Trophoblast cell (in vitro differentiated cells and primary cell): ENCODE data around the gene KCNK10.
A peak's percentile ranks its signal among the peaks of the same experiment; 100 is the strongest.

Experiments
- DNase-seq, 2 donors: peaks; one replicate each; pipeline ENCODE4 v3.0.0-alpha.2; 2016
- H2AFZ ChIP-seq: 2 replicates; pipeline ENCODE4 v1.6.1; 2013; ENCODE audit warnings: low read length, moderate library complexity, mild to moderate bottlenecking; ENCODE audit not compliant: insufficient read depth, poor library complexity
- H2AK5ac ChIP-seq: 2 replicates; pipeline ENCODE4 v1.6.1; 2013; ENCODE audit warnings: mild to moderate bottlenecking, low read length
- H2BK120ac ChIP-seq: 2 replicates; pipeline ENCODE4 v1.6.1; 2013; ENCODE audit warnings: low read length, mild to moderate bottlenecking, moderate library complexity; ENCODE audit not compliant: insufficient read depth, poor library complexity
- H2BK12ac ChIP-seq: 2 replicates; pipeline ENCODE4 v1.6.1; 2013; ENCODE audit warnings: mild to moderate bottlenecking, low read length, moderate library complexity
- H2BK5ac ChIP-seq: 2 replicates; pipeline ENCODE4 v1.6.1; 2013; ENCODE audit warnings: low read length, low read depth, moderate library complexity, mild to moderate bottlenecking; ENCODE audit not compliant: poor library complexity
- H3K14ac ChIP-seq: 2 replicates; pipeline ENCODE4 v1.6.1; 2013; ENCODE audit warnings: mild to moderate bottlenecking, low read length
- H3K18ac ChIP-seq: 2 replicates; pipeline ENCODE4 v1.6.1; 2013; ENCODE audit warnings: mild to moderate bottlenecking, low read length
- H3K23ac ChIP-seq: 2 replicates; pipeline ENCODE4 v1.6.1; 2013; ENCODE audit warnings: low read length
- H3K27ac ChIP-seq: 2 replicates; pipeline ENCODE4 v1.5.1; 2013; ENCODE audit warnings: low read depth, mild to moderate bottlenecking, inconsistent platforms, low read length, moderate library complexity
- H3K27me3 ChIP-seq: 2 replicates; pipeline ENCODE4 v1.6.1; 2013; ENCODE audit warnings: inconsistent platforms, mild to moderate bottlenecking, low read length, moderate library complexity; ENCODE audit not compliant: insufficient read depth
- H3K36me3 ChIP-seq, 2 experiments: 1 replicate in 1 of 2; 2 replicates in 1 of 2; pipeline ENCODE4 v1.6.1; 2013; ENCODE audit warnings: low read length in 2 of 2, mild to moderate bottlenecking in 2 of 2, moderate library complexity in 1 of 2; ENCODE audit not compliant: insufficient read depth in 2 of 2, control insufficient read depth in 1 of 2
- H3K4ac ChIP-seq: 2 replicates; pipeline ENCODE4 v1.6.1; 2013; ENCODE audit warnings: low read depth, mild to moderate bottlenecking, low read length, moderate library complexity
- H3K4me1 ChIP-seq, 2 experiments: 1 replicate in 1 of 2; 2 replicates in 1 of 2; pipeline ENCODE4 v1.6.1; 2013; ENCODE audit warnings: low read length in 2 of 2, mild to moderate bottlenecking in 2 of 2, moderate library complexity in 1 of 2; ENCODE audit not compliant: insufficient read depth in 2 of 2, control insufficient read depth in 1 of 2
- H3K4me2 ChIP-seq: 2 replicates; pipeline ENCODE4 v1.6.1; 2013; ENCODE audit warnings: inconsistent platforms, mild to moderate bottlenecking, low read length, moderate library complexity
- H3K4me3 ChIP-seq: 2 replicates; pipeline ENCODE4 v1.5.1; 2013; ENCODE audit warnings: mild to moderate bottlenecking, low read depth, low read length, inconsistent platforms
- H3K79me1 ChIP-seq: one replicate; pipeline ENCODE4 v1.6.1; 2013; ENCODE audit warnings: low read length
- H3K79me2 ChIP-seq: 2 replicates; pipeline ENCODE4 v1.6.1; 2013; ENCODE audit warnings: low read length, mild to moderate bottlenecking; ENCODE audit not compliant: control insufficient read depth, insufficient read depth, poor library complexity
- H3K9ac ChIP-seq: 2 replicates; pipeline ENCODE4 v1.6.1; 2013; ENCODE audit warnings: mild to moderate bottlenecking, low read length
- H3K9me3 ChIP-seq: 2 replicates; pipeline ENCODE4 v1.6.1; 2013; ENCODE audit warnings: low read depth, mild to moderate bottlenecking, control low read depth, inconsistent platforms, low read length; ENCODE audit not compliant: insufficient read depth
- H4K12ac ChIP-seq: 2 replicates; pipeline ENCODE4 v1.6.1; 2013; ENCODE audit warnings: low read depth, mild to moderate bottlenecking, low read length, moderate library complexity
- H4K8ac ChIP-seq: 2 replicates; pipeline ENCODE4 v1.6.1; 2013; ENCODE audit warnings: low read depth, mild to moderate bottlenecking, low read length, moderate library complexity
- H4K91ac ChIP-seq: one replicate; pipeline ENCODE4 v1.6.1; 2013; ENCODE audit warnings: low read depth, mild to moderate bottlenecking, low read length, moderate library complexity
- WGBS: extraction: QIAGEN DNeasy Blood & Tissue Kit; methylation state at CpG from one replicate; pipeline ENCODE4 v1.1.7; 2013; ENCODE audit warnings: missing lambda C conversion rate; ENCODE audit not compliant: insufficient read length, insufficient coverage; ENCODE audit errors: extremely low coverage; 5-methylcytosine and 5-hydroxymethylcytosine counted together

KCNK10 gene

DNA sequence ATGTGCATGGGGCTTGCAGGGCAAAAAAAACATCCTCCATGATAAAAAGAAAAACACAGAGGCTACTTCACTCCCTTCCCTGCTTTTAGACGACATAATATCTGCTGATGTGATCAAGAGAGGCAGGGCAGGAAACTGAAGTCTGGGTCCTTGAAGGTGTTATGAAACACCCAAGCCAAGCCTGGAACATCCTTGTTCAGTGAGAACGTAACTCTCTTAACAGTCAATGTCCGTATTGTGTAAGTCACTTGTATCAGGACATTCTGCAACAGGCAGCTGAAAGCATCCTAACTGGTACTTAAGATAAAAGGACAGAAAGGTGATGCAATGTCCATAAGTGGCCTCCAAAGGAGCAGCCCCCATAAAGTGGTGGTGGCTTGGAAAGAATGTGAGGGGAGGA, 20.0 kb downstream of the KCNK10 start:
- H3K79me1 ChIP-seq, result no peaks in the 10 kb centered on the region
- H2AFZ ChIP-seq, result no peak overlapping the region
- no peak overlapping the region for H3K18ac ChIP-seq
- no peak overlapping the region for H3K9ac ChIP-seq
- H3K79me2 ChIP-seq, result no peaks in the 10 kb centered on the region
- no peak overlapping the region for H2BK120ac ChIP-seq
- no peak overlapping the region for H4K8ac ChIP-seq
- DNase-seq, result no peak
- H3K23ac ChIP-seq, result no peak overlapping the region
- no peaks in the 10 kb centered on the region for H3K9me3 ChIP-seq
- no peak overlapping the region for H4K12ac ChIP-seq
- H3K27ac ChIP-seq, result no peak overlapping the region
- no peaks in the 10 kb centered on the region for H3K36me3 ChIP-seq
- no peak overlapping the region for H3K14ac ChIP-seq
- no peaks in the 10 kb centered on the region for H3K27me3 ChIP-seq
- no peak overlapping the region for H3K4me3 ChIP-seq
- WGBS, result no CpG with 5 or more reads among the region's 3 CpGs
- H2BK12ac ChIP-seq, result no peak overlapping the region
- no peak overlapping the region for H2AK5ac ChIP-seq
- H3K4me2 ChIP-seq, result no peak overlapping the region
- no peak overlapping the region for H2BK5ac ChIP-seq
- no peaks in the 10 kb centered on the region for H3K4me1 ChIP-seq
- H4K91ac ChIP-seq, result no peak overlapping the region
- H3K4ac ChIP-seq, result no peak overlapping the region

- no peaks in the 10 kb centered on the region for H3K36me3 ChIP-seq
- H3K27ac ChIP-seq, result no peak overlapping the region
- no peak overlapping the region for H4K12ac ChIP-seq
- H3K4ac ChIP-seq, result no peak overlapping the region
- H3K79me1 ChIP-seq, result no peaks in the 10 kb centered on the region
- H3K4me2 ChIP-seq, result no peak overlapping the region
- H2AFZ ChIP-seq, result no peak overlapping the region
- H4K8ac ChIP-seq, result no peak overlapping the region
- no peak for DNase-seq
- H2BK12ac ChIP-seq, result no peak overlapping the region
- no peak overlapping the region for H3K18ac ChIP-seq
- no CpG with 5 or more reads among the region's 4 CpGs for WGBS
- no peak overlapping the region for H3K23ac ChIP-seq
- H2AK5ac ChIP-seq, result no peak overlapping the region
- no peak overlapping the region for H2BK5ac ChIP-seq
- no peak overlapping the region for H3K14ac ChIP-seq
- H3K9me3 ChIP-seq, result no peaks in the 10 kb centered on the region
- no peak overlapping the region for H3K4me3 ChIP-seq
- no peak overlapping the region for H2BK120ac ChIP-seq
- H3K9ac ChIP-seq, result no peak overlapping the region
- no peaks in the 10 kb centered on the region for H3K79me2 ChIP-seq
- no peaks in the 10 kb centered on the region for H3K27me3 ChIP-seq
- no peak overlapping the region for H4K91ac ChIP-seq
- no peaks in the 10 kb centered on the region for H3K4me1 ChIP-seq
Observed at GRCh38 chr14:88301381-88301780, 21.7 kb downstream of the KCNK10 start.

DNA sequence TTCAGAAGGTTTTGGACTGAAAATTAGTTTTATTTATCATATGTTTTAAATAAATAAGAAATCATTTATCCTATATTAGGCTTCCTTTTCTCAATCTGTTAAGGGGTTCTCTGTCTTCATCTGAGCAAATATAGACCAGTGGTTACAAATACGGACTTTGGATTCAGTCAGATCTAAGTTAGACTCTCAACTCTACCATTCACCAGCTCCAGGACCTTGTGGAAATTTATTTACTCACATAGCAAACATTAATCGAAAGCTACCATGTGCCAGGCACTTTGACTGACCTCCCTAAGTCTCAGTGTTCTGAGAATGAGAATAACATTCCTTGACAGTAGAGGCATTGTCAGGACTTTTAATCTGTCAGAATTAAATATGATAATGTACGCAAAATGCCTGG, 22.3 kb downstream of the KCNK10 start:
- H2AFZ ChIP-seq, result no peak overlapping the region
- H3K23ac ChIP-seq, result no peak overlapping the region
- H3K4ac ChIP-seq, result no peak overlapping the region
- no peak overlapping the region for H3K27ac ChIP-seq
- H3K4me1 ChIP-seq, result no peaks in the 10 kb centered on the region
- no peak overlapping the region for H2BK5ac ChIP-seq
- H4K12ac ChIP-seq, result no peak overlapping the region
- no peak overlapping the region for H3K4me2 ChIP-seq
- no peak overlapping the region for H2AK5ac ChIP-seq
- H4K8ac ChIP-seq, result no peak overlapping the region
- H2BK120ac ChIP-seq, result no peak overlapping the region
- no peak overlapping the region for H3K14ac ChIP-seq
- no peak overlapping the region for H3K18ac ChIP-seq
- whole genome bisulfite sequencing, result no CpG with 5 or more reads among the region's 3 CpGs
- no peak overlapping the region for H3K4me3 ChIP-seq
- H3K36me3 ChIP-seq, result no peaks in the 10 kb centered on the region
- H3K9ac ChIP-seq, result no peak overlapping the region
- no peaks in the 10 kb centered on the region for H3K79me2 ChIP-seq
- H4K91ac ChIP-seq, result no peak overlapping the region
- H3K9me3 ChIP-seq, result no peaks in the 10 kb centered on the region
- no peaks in the 10 kb centered on the region for H3K79me1 ChIP-seq
- H3K27me3 ChIP-seq, result no peaks in the 10 kb centered on the region
- DNase-seq, result no peak
- H2BK12ac ChIP-seq, result no peak overlapping the region

DNA sequence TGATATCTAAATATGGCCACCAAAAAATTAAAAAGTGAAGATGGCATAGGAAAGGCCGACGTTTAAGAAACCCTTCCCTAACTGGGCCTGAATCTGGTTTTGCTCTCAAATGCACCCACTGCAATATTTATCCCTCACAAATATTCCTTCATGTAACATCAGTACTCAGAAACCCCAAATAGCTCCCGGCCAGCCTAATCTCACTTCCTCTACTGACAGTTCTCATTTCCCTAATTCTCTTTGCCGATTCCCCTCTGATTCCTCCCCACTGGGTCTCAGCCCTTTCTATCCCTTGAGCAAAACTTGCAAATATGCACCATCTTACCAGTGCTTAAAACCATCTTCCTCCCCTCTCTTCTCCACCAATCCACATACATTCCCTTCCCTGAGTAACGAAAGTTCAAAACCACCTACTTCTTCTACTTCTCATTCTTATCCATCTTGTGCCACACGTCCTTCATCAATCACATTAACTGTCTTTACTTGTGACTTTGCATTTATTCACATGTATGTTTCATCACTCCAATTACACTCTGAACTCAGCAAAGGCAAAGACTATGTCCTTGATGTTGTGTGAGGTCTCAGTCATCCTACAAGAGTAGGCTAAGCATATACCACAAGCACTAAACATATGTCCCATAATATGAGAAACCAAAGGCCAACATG, 23.1 kb downstream of the KCNK10 start:
- no peak overlapping the region for H3K27ac ChIP-seq
- H3K27me3 ChIP-seq, result no peaks in the 10 kb centered on the region
- H3K9me3 ChIP-seq, result no peaks in the 10 kb centered on the region
- no peak overlapping the region for H2BK5ac ChIP-seq
- no peak overlapping the region for H3K4me3 ChIP-seq
- H2BK120ac ChIP-seq, result no peak overlapping the region
- no peak overlapping the region for H4K91ac ChIP-seq
- H3K9ac ChIP-seq, result no peak overlapping the region
- H4K8ac ChIP-seq, result no peak overlapping the region
- WGBS, result 100% methylated on average over 2 of the region's 6 CpGs
- no peak overlapping the region for H2BK12ac ChIP-seq
- H2AK5ac ChIP-seq, result no peak overlapping the region
- no peak overlapping the region for H4K12ac ChIP-seq
- H3K18ac ChIP-seq, result no peak overlapping the region
- no peaks in the 10 kb centered on the region for H3K79me1 ChIP-seq
- H3K79me2 ChIP-seq, result no peaks in the 10 kb centered on the region
- H2AFZ ChIP-seq, result no peak overlapping the region
- H3K4me1 ChIP-seq, result no peaks in the 10 kb centered on the region
- no peaks in the 10 kb centered on the region for H3K36me3 ChIP-seq
- H3K14ac ChIP-seq, result no peak overlapping the region
- H3K4ac ChIP-seq, result no peak overlapping the region
- DNase-seq, result peak in 1 of 2 donors; percentile 3
- H3K4me2 ChIP-seq, result no peak overlapping the region
- no peak overlapping the region for H3K23ac ChIP-seq
